ES-I3 (cell line): Measurements from ENCODE around the gene RPP38.

Experiments
- H3K36me3 ChIP-seq: 2 replicates; pipeline ENCODE4 v1.6.1; 2013; ENCODE audit warnings: mild to moderate bottlenecking, low read length, control low read depth, moderate library complexity; ENCODE audit not compliant: insufficient read depth
- H3K4me1 ChIP-seq: 2 replicates; pipeline ENCODE4 v1.6.1; 2013; ENCODE audit warnings: mild to moderate bottlenecking, control low read depth, low read length; ENCODE audit not compliant: insufficient read depth
- H3K9ac ChIP-seq: 2 replicates; pipeline ENCODE4 v1.6.1; 2013; ENCODE audit warnings: low read depth, mild to moderate bottlenecking, low read length, moderate library complexity
- H3K9me3 ChIP-seq: 2 replicates; pipeline ENCODE4 v1.6.1; 2013; ENCODE audit warnings: mild to moderate bottlenecking, low read length, moderate library complexity; ENCODE audit not compliant: control insufficient read depth, insufficient read depth

The RPP38 gene

GRCh38 chr10:15097011-15097812, at the start of gene RPP38:
RPP38 (plus strand) TSS chr10:15097355; CDS start chr10:15103315, 5,960 bp downstream.
- Histone ChIP-seq H3K9me3 (no peaks in the 10 kb centered on the region; the same call in 1 of the 2 replicates), H3K9ac (peak within 1 kb of the TSS; percentile 91), H3K36me3 (peaks cover 6% of the 10 kb centered on the region), H3K4me1 (no peaks in the 10 kb centered on the region)

DNA sequence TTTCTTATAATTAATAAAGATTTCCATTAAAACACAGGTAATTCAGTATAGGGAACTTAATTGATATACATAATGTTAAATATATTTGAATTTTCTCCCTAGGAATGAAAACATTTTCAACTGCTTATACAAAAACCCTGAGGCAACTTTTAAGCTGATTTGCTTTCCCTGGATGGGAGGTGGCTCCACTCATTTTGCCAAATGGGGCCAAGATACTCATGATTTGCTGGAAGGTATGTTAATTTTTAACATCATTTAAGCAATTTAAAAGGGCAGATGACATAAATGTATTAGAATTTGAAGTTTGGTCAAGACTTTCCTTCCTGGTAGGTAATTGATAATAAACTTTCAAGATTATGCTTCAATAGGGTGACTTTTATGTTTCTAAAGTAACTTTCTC, 47.6 kb upstream of the RPP38 start:
- Histone ChIP-seq H3K9me3 (no peaks in the 10 kb centered on the region), H3K4me1 (0 out of 2 replicates have a peak, but pooled peaks cover 2% of the 10 kb centered on the region), H3K9ac (no peak overlapping the region), H3K36me3 (no peaks in the 10 kb centered on the region)

GRCh38 chr10:15052121-15052520, 45.0 kb upstream of the RPP38 start:
- H3K36me3 ChIP-seq, result no peaks in the 10 kb centered on the region
- H3K9ac ChIP-seq, result no peak overlapping the region
- H3K9me3 ChIP-seq, result no peaks in the 10 kb centered on the region
- H3K4me1 ChIP-seq, result no peaks in the 10 kb centered on the region

DNA sequence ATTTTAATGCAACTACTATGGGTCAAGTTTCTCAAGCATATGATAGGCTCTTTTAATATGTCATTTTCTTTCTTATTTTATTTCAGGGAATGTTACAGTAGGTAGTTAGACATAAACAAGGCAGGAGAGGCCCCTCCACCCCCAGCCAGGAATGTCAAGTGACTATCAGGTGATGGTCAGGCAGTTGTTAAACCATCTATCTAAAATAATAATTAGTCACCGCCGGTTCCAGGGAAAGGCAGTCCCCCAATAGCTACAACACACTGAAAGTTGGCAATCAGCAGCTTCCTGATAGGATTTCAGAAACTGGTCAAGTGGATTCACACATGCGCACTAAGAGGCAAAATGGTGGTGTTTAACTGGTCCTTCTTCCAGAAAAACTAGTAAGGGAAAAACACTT, 44.1 kb upstream of the RPP38 start:
- H3K9me3 ChIP-seq, result no peaks in the 10 kb centered on the region
- H3K4me1 ChIP-seq, result no peaks in the 10 kb centered on the region
- no peak overlapping the region for H3K9ac ChIP-seq
- H3K36me3 ChIP-seq, result no peaks in the 10 kb centered on the region

- Histone ChIP-seq H3K9me3 (no peaks in the 10 kb centered on the region; the same call in 1 of the 2 replicates), H3K9ac (no peak overlapping the region), H3K36me3 (no peaks in the 10 kb centered on the region), H3K4me1 (no peaks in the 10 kb centered on the region)
Measured at GRCh38 chr10:15058689-15059088, 38.5 kb upstream of the RPP38 start.

DNA sequence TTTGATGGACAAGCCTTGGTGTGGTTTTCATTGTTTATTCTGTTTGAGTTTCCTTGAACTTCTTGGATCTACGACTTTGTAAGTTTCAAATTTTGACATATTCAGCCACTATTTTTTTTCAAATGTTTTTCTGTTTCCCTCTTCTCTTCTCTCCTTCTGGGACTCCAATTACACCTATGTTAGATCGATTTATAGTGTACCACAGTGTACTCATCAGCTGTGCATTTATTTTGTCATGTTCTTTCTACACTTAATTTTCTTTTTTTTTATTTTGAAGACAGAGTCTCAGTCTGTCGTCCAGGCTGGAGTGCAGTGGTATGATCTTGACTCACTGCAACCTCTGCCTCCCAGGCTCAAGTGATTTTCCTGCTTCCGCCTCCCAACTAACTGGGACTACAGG, 37.2 kb upstream of the RPP38 start:
- no peaks in the 10 kb centered on the region for H3K4me1 ChIP-seq
- no peaks in the 10 kb centered on the region for H3K36me3 ChIP-seq
- no peak overlapping the region for H3K9ac ChIP-seq
- H3K9me3 ChIP-seq, result no peaks in the 10 kb centered on the region; the same call in 1 of the 2 replicates

DNA sequence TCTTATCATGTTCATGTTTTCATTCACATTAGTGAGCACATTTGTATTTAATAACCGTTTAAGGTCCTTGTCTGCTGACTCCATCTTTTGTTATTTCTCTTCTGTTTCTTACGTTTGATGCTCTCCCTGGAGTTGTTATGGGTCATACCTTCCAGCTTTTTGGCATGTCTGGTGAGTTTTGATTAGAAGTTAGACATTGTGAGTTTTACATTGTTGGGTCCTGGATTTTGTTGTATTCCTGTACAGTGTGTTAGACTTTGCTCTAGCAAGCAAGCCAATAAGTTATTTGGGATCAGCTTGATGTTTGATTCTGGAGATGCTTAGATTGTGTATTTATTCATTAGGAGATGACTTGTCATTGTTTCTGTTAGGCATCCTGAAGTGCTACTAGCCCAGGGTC, 36.5 kb upstream of the RPP38 start:
- no peak overlapping the region for H3K9ac ChIP-seq
- H3K9me3 ChIP-seq, result no peaks in the 10 kb centered on the region; the same call in 1 of the 2 replicates
- no peaks in the 10 kb centered on the region for H3K4me1 ChIP-seq
- H3K36me3 ChIP-seq, result no peaks in the 10 kb centered on the region

- H3K9ac ChIP-seq, result no peak overlapping the region
- H3K36me3 ChIP-seq, result no peaks in the 10 kb centered on the region
- no peaks in the 10 kb centered on the region for H3K9me3 ChIP-seq
- no peaks in the 10 kb centered on the region for H3K4me1 ChIP-seq
Measured at GRCh38 chr10:15067154-15067553, 30.0 kb upstream of the RPP38 start.

DNA sequence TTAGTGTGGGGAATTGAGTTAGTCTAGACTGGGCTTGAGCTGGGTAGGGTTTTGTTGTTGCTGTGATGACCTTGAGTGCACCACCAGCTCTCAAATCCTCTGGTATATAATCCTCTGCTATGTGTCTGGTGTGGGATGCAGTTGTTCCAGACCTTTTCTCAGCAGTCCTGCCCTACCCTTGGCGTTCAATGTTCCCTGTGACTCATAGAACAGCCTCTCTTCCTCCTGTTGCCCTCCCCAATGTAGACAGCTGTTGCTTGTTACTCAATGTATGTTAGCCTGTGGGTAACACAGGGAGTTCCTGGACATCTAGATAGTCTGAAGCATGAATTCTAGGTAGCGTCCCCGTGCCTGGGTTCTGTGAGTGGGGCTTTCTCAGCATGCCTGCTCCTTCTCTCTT, 28.4 kb upstream of the RPP38 start:
- Histone ChIP-seq H3K9ac (no peak overlapping the region), H3K36me3 (no peaks in the 10 kb centered on the region), H3K9me3 (peaks cover 12% of the 10 kb centered on the region; the same call in 1 of the 2 replicates), H3K4me1 (no peaks in the 10 kb centered on the region)

- Histone ChIP-seq H3K4me1 (no peaks in the 10 kb centered on the region), H3K9me3 (peaks cover 13% of the 10 kb centered on the region; the same call in 1 of the 2 replicates), H3K9ac (no peak overlapping the region)
Measured at GRCh38 chr10:15069230-15069629, 27.9 kb upstream of the RPP38 start.

DNA sequence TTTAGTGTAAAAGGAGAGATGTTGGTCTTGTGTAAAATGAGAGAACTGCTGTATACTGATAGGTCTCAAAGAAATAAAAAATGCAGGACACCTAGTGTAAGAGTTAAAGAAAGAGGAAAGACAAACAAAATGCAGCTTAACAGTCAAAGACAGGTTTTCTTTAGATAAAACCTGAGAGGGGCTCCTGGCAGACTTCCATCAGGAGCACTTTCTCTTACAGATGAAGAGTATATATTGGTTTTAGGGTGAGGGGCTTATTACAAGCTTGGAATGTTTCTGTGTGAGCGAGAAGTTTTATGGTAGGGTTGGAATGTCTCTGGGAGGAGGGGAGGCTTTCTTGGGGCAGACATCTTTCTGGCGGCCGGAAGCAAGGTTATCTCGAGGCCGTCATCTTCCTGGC, 24.8 kb upstream of the RPP38 start:
- H3K36me3 ChIP-seq, result no peaks in the 10 kb centered on the region
- H3K4me1 ChIP-seq, result no peaks in the 10 kb centered on the region
- H3K9me3 ChIP-seq, result peaks cover 13% of the 10 kb centered on the region; the same call in 1 of the 2 replicates
- H3K9ac ChIP-seq, result no peak overlapping the region

More at GRCh38 chr10:15069230-15069629, 27.9 kb upstream of the RPP38 start:
- no peaks in the 10 kb centered on the region for H3K36me3 ChIP-seq

GRCh38 chr10:15075421-15075820, 21.7 kb upstream of the RPP38 start:
- Histone ChIP-seq H3K9me3 (peaks cover 13% of the 10 kb centered on the region; the same call in 1 of the 2 replicates), H3K4me1 (no peaks in the 10 kb centered on the region), H3K36me3 (no peaks in the 10 kb centered on the region), H3K9ac (no peak overlapping the region)

DNA sequence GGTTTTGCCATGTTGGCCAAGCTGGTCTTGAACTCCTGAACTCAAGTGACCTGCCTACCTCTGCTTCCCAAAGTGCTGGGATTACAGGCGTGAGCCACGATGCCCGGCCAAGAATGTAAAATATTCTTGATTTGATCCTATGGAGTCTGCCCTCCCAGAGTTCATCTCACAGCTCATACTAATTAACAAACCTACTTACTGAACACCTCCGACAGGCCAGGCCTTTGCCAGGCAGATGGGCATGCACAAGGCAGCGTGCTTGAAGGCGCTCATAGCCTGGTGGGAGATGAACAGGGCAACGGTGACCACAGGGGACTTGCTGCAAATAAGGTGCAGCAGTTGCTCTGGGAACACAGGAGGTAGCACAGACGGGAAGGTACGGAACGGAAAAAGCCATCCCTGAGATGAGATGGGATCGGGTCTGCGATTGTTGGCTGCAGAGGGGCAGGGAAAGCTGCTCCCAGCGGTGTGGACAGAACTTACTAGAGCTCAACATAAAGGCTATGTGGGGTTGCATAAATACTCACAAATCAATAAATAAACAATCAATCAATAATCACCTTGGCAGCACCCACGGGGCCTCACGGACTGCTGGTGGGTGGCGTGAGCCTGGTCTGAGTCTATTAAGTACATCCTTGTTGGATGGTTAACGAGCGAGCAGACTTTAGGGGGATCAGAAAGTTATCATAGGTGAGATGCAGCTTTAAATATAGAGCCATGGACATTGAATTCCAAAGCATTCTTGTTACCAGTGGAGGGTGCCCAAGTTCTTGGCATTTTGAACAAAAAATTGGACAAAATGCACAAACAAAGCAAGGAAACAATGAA, 13.3 kb upstream of the RPP38 start:
- peaks cover 7% of the 10 kb centered on the region for H3K4me1 ChIP-seq
- peak overlapping the region; percentile 41; the same call in 1 of the 2 replicates for H3K9ac ChIP-seq
- no peaks in the 10 kb centered on the region for H3K36me3 ChIP-seq
- H3K9me3 ChIP-seq, result no peaks in the 10 kb centered on the region

DNA sequence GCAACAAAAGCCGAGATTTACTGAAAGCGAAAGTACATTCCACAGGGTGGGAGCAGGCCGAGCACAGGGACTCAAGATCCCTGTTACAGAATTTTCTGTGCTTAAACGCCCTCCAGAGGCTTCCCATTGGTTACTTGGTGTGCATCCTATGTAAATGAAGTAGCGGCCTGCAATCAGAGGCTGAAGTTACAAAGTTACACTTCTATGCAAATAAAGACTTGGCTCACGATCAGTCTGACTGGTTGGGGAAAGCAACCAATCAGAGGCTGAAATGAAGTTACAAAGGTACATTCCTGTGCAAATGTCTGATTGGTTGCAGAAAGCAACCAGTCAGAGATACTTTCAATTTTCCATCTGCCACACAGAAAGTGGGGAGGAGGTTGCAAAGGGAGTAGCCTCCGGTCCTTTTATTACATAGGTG, 12.6 kb upstream of the RPP38 start:
- H3K4me1 ChIP-seq, result peaks cover 7% of the 10 kb centered on the region
- H3K9me3 ChIP-seq, result no peaks in the 10 kb centered on the region
- peak overlapping the region; percentile 41; the same call in 1 of the 2 replicates for H3K9ac ChIP-seq
- H3K36me3 ChIP-seq, result no peaks in the 10 kb centered on the region
